ENCODE data around the gene DBH. TPM values are rescaled to one million over a fixed set of nuclear protein-coding genes. Genes with fewer than 3 reads are reported as not detected.

Gene DBH
- total RNA-seq, 1 donor from 2014 or later = not detected

- peak; percentile 79 for DNase-seq
- ATAC-seq (ENCODE audit: poor library complexity) = peak; percentile 78
- intact Hi-C loops (cut with DNase I) = no loop called here
Observed at GRCh38 chr9:133686642-133687575, 50.7 kb downstream of the DBH start.

- DNase-seq = peak; percentile 35
- ATAC-seq (ENCODE audit: poor library complexity) = no peak
- intact Hi-C loops (cut with DNase I) = no loop called here
Observed at GRCh38 chr9:133687856-133688761, 51.9 kb downstream of the DBH start.

- intact Hi-C loops (cut with DNase I) = no loop called here
- no peak for ATAC-seq (ENCODE audit: poor library complexity)
- DNase-seq = peak; percentile 6
Observed at GRCh38 chr9:133689151-133689763, 53.1 kb downstream of the DBH start.

- DNase-seq = peak; percentile 27
- ATAC-seq (ENCODE audit: poor library complexity) = no peak
- intact Hi-C loops (cut with DNase I) = no loop called here
Observed at GRCh38 chr9:133690081-133690561, 54.0 kb downstream of the DBH start.

GRCh38 chr9:133691191-133691590, 55.0 kb downstream of the DBH start:
- ATAC-seq (ENCODE audit: poor library complexity) (no peak), DNase-seq (peak; percentile 21)
- intact Hi-C loops (cut with DNase I) = no loop called here

- intact Hi-C loops (cut with DNase I) = no loop called here
- DNase-seq (peak; percentile 20), ATAC-seq (ENCODE audit: poor library complexity) (no peak)
Observed at GRCh38 chr9:133691626-133692363, 55.6 kb downstream of the DBH start.

GRCh38 chr9:133692364-133692985, 56.3 kb downstream of the DBH start:
- DNase-seq (peak; percentile 20), ATAC-seq (ENCODE audit: poor library complexity) (no peak)
- intact Hi-C loops (cut with DNase I) = no loop called here

- intact Hi-C loops (cut with DNase I) = no loop called here
- ATAC-seq (ENCODE audit: poor library complexity) = no peak
- peak; percentile 12 for DNase-seq
Observed at GRCh38 chr9:133693116-133693515, 57.0 kb downstream of the DBH start.

- ATAC-seq (ENCODE audit: poor library complexity) (no peak), DNase-seq (peak; percentile 40)
- intact Hi-C loops (cut with DNase I) = no loop called here
Observed at GRCh38 chr9:133693703-133694529, 57.8 kb downstream of the DBH start.

GRCh38 chr9:133694686-133695085, 58.5 kb downstream of the DBH start:
- intact Hi-C loops (cut with DNase I) = no loop called here
- no peak for DNase-seq

GRCh38 chr9:133696071-133696472, 59.9 kb downstream of the DBH start:
- intact Hi-C loops (cut with DNase I) = no loop called here
- peak; percentile 30 for DNase-seq
- ATAC-seq (ENCODE audit: poor library complexity) = no peak

More at GRCh38 chr9:133694686-133695085, 58.5 kb downstream of the DBH start:
- ATAC-seq (ENCODE audit: poor library complexity) = no peak

GRCh38 chr9:133699546-133699945, 63.4 kb downstream of the DBH start:
- intact Hi-C loops (cut with DNase I) = no loop called here
- ATAC-seq (ENCODE audit: poor library complexity) = no peak
- no peak for DNase-seq

GRCh38 chr9:133700819-133701320, 64.7 kb downstream of the DBH start:
- intact Hi-C loops (cut with DNase I) = no loop called here
- no peak for DNase-seq

GRCh38 chr9:133701321-133701980, 65.3 kb downstream of the DBH start:
- intact Hi-C loops (cut with DNase I) = no loop called here
- ATAC-seq (ENCODE audit: poor library complexity) (no peak), DNase-seq (peak; percentile 29)

More at GRCh38 chr9:133700819-133701320, 64.7 kb downstream of the DBH start:
- no peak for ATAC-seq (ENCODE audit: poor library complexity)

GRCh38 chr9:133701981-133702797, 66.0 kb downstream of the DBH start:
- intact Hi-C loops (cut with DNase I) = no loop called here
- peak; percentile 54 for ATAC-seq (ENCODE audit: poor library complexity)
- DNase-seq = peak; percentile 44
